GM12878 (cell line): Measurements from ENCODE around the gene TUBD1. TPM values are rescaled to one million over a fixed set of nuclear protein-coding genes. Genes with fewer than 3 reads are reported as not detected.

Experiments
- ATF7 ChIP-seq: fragments of 450-650 bp; IDR thresholded peaks from 2 replicates; pipeline ENCODE4 v1.6.1; 2016; ENCODE audit warnings: low read depth, mild to moderate bottlenecking
- BACH1 ChIP-seq: fragments of 450-650 bp; IDR thresholded peaks from 2 replicates; pipeline ENCODE4 v1.6.1; 2017; ENCODE audit warnings: mild to moderate bottlenecking, borderline replicate concordance
- CBFB ChIP-seq: IDR thresholded peaks from 2 replicates; pipeline ENCODE4 v1.6.1; 2016; ENCODE audit warnings: antibody characterized with exemption, low read depth
- EZH2 ChIP-seq: IDR thresholded peaks from 2 replicates; pipeline ENCODE4 v1.6.1; 2012; ENCODE audit warnings: low read depth, mild to moderate bottlenecking, control low read depth, inconsistent platforms, low read length, borderline replicate concordance; ENCODE audit not compliant: control insufficient read depth
- FOS ChIP-seq: IDR thresholded peaks from 3 replicates; pipeline ENCODE4 v1.6.1; 2011; ENCODE audit warnings: borderline replicate concordance; ENCODE audit not compliant: insufficient read length; ENCODE audit errors: extremely low read depth
- HDAC6 ChIP-seq: fragments of 200-600 bp; sonication (generic); IDR thresholded peaks from one replicate; pipeline ENCODE4 v1.8.0; 2017; ENCODE audit warnings: antibody characterized with exemption; ENCODE audit not compliant: unreplicated experiment
- JUND ChIP-seq: IDR thresholded peaks from 2 replicates; pipeline ENCODE4 v1.6.1; 2012; ENCODE audit warnings: low read depth, mild to moderate bottlenecking, low read length, improper control_type of control experiment, moderate library complexity
- NFXL1 ChIP-seq: fragments of 450-650 bp; IDR thresholded peaks from 2 replicates; pipeline ENCODE4 v1.6.1; 2017; ENCODE audit warnings: antibody characterized with exemption, mild to moderate bottlenecking, borderline replicate concordance
- NR2C1 ChIP-seq: fragments of 450-650 bp; IDR thresholded peaks from 2 replicates; pipeline ENCODE4 v1.6.1; 2017; ENCODE audit warnings: antibody characterized with exemption, mild to moderate bottlenecking, moderate library complexity
- PAX5 ChIP-seq: IDR thresholded peaks from 2 replicates; pipeline ENCODE4 v1.6.1; 2011; ENCODE audit warnings: low read depth, low read length, borderline replicate concordance
- POLR2AphosphoS5 ChIP-seq: IDR thresholded peaks from 2 replicates; pipeline ENCODE4 v1.6.1; 2011; ENCODE audit warnings: mild to moderate bottlenecking, low read length, inconsistent platforms
- PRDM15 ChIP-seq: fragments of 450-650 bp; formaldehyde crosslinking; IDR thresholded peaks from 2 replicates; pipeline ENCODE4 v1.4.0; 2020; ENCODE audit warnings: mild to moderate bottlenecking, moderate library complexity
- RB1 ChIP-seq: fragments of 450-650 bp; formaldehyde crosslinking; IDR thresholded peaks from 2 replicates; pipeline ENCODE4 v1.6.1; 2017; ENCODE audit warnings: mild to moderate bottlenecking, borderline replicate concordance
- RELA ChIP-seq: fragments of 450-650 bp; IDR thresholded peaks from 2 replicates; pipeline ENCODE4 v1.8.0; 2014; ENCODE audit warnings: borderline replicate concordance; ENCODE audit not compliant: partially characterized antibody
- TAF1 ChIP-seq: IDR thresholded peaks from 2 replicates; pipeline ENCODE4 v1.6.1; 2011; ENCODE audit warnings: mild to moderate bottlenecking, low read depth, low read length, borderline replicate concordance
- TCF12 ChIP-seq: IDR thresholded peaks from 2 replicates; pipeline ENCODE4 v1.6.1; 2011; ENCODE audit warnings: low read depth, mild to moderate bottlenecking, low read length
- WRNIP1 ChIP-seq: IDR thresholded peaks from 2 replicates; pipeline ENCODE4 v1.6.1; 2011; ENCODE audit warnings: low read depth, low read length, improper control_type of control experiment, borderline replicate concordance
- ZNF274 ChIP-seq: IDR thresholded peaks from one replicate; pipeline ENCODE4 v1.8.0; 2011; ENCODE audit not compliant: insufficient read length, insufficient read depth
- polyA plus RNA-seq, 11 experiments: library from polyadenylated mRNA; depleted of rRNA in 4 of 11; unstranded in 6 of 11; stranded (reverse) in 5 of 11; fragments of >200 nt; fragmentation: Nextera tagmentation in 4 of 11; fragmentation: Illumina TruSeq in 1 of 11; extraction: Ambion mirVana in 4 of 11; extraction: Trizol in 1 of 11; gene quantifications; 1 replicate in 1 of 11; 2 replicates in 10 of 11; pipeline versions ENCODE4 v1.2.1 to v1.2.3, GENCODE V29; 2011 to 2016; ENCODE audit warnings: inconsistent platforms in 2 of 11, missing spikeins in 2 of 11, low read depth in 1 of 11
- total RNA-seq, 4 experiments: library from RNA; depleted of rRNA in 3 of 4; stranded (reverse); fragments of >200 nt in 3 of 4; fragmentation: Illumina TruSeq in 1 of 4; extraction: Trizol in 1 of 4; gene quantifications; 2 replicates each; pipeline versions ENCODE4 v1.2.1 to v1.2.3, GENCODE V29; 2013 to 2021
- TF ChIP-seq, protein P1 (sequence below): fragments of 450-650 bp; formaldehyde crosslinking; IDR thresholded peaks from 2 replicates; pipeline ENCODE4 v1.5.0; 2022; ENCODE audit warnings: mild to moderate bottlenecking, missing genetic modification characterization
- TF ChIP-seq, protein P2 (sequence below): fragments of 450-650 bp; IDR thresholded peaks from 2 replicates; pipeline ENCODE4 v1.6.1; 2017; ENCODE audit warnings: mild to moderate bottlenecking, low read depth, inconsistent platforms; ENCODE audit not compliant: poor library complexity, severe bottlenecking

Gene TUBD1
- total and polyA plus RNA-seq, 10 of the 15 experiments (the other 5 are each of a cell fraction or from before 2014, with no cell fraction given): 5.3 to 10.8 (median 8.3) TPM

GRCh38 chr17:59829217-59830006 is 63.3 kb downstream of the TUBD1 start (continued):
- TF ChIP-seq, protein P1, sequence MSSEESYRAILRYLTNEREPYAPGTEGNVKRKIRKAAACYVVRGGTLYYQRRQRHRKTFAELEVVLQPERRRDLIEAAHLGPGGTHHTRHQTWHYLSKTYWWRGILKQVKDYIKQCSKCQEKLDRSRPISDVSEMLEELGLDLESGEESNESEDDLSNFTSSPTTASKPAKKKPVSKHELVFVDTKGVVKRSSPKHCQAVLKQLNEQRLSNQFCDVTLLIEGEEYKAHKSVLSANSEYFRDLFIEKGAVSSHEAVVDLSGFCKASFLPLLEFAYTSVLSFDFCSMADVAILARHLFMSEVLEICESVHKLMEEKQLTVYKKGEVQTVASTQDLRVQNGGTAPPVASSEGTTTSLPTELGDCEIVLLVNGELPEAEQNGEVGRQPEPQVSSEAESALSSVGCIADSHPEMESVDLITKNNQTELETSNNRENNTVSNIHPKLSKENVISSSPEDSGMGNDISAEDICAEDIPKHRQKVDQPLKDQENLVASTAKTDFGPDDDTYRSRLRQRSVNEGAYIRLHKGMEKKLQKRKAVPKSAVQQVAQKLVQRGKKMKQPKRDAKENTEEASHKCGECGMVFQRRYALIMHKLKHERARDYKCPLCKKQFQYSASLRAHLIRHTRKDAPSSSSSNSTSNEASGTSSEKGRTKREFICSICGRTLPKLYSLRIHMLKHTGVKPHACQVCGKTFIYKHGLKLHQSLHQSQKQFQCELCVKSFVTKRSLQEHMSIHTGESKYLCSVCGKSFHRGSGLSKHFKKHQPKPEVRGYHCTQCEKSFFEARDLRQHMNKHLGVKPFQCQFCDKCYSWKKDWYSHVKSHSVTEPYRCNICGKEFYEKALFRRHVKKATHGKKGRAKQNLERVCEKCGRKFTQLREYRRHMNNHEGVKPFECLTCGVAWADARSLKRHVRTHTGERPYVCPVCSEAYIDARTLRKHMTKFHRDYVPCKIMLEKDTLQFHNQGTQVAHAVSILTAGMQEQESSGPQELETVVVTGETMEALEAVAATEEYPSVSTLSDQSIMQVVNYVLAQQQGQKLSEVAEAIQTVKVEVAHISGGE (CRISPR knock-in tag): no peak
- peak; percentile 50; the same call in 1 of the 2 replicates for TF ChIP-seq NR2C1
- no peak for TF ChIP-seq HDAC6
- peak; percentile 49; the same call in 1 of the 2 replicates for TF ChIP-seq POLR2AphosphoS5
- TF ChIP-seq ATF7: peak; percentile 95
- TF ChIP-seq JUND: peak; percentile 91
- TF ChIP-seq EZH2: no peak
- TF ChIP-seq RB1: no peak; the same call in 1 of the 2 replicates
- peak; percentile 71 for TF ChIP-seq RELA
- no peak for TF ChIP-seq FOS
- peak; percentile 85 for TF ChIP-seq CBFB
- TF ChIP-seq WRNIP1: no peak
- TF ChIP-seq, protein P2, sequence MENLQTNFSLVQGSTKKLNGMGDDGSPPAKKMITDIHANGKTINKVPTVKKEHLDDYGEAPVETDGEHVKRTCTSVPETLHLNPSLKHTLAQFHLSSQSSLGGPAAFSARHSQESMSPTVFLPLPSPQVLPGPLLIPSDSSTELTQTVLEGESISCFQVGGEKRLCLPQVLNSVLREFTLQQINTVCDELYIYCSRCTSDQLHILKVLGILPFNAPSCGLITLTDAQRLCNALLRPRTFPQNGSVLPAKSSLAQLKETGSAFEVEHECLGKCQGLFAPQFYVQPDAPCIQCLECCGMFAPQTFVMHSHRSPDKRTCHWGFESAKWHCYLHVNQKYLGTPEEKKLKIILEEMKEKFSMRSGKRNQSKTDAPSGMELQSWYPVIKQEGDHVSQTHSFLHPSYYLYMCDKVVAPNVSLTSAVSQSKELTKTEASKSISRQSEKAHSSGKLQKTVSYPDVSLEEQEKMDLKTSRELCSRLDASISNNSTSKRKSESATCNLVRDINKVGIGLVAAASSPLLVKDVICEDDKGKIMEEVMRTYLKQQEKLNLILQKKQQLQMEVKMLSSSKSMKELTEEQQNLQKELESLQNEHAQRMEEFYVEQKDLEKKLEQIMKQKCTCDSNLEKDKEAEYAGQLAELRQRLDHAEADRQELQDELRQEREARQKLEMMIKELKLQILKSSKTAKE: peak; percentile 99
- TF ChIP-seq PAX5: peak; percentile 90
- peak; percentile 90; the same call in 1 of the 2 replicates for TF ChIP-seq NFXL1
- peak; percentile 67; the same call in 1 of the 2 replicates for TF ChIP-seq TCF12
- TF ChIP-seq BACH1: peak; percentile 81; the same call in 1 of the 2 replicates
- TF ChIP-seq PRDM15 (CRISPR knock-in tag): 0 out of 2 replicates have a peak, but pooled peaks have one; percentile 33
- TF ChIP-seq ZNF274: no peak
- peak; percentile 44; the same call in 1 of the 2 replicates for TF ChIP-seq TAF1
